Measurements from ENCODE around the gene MYO7A.

MYO7A gene

GRCh38 chr11:77119531-77119936, 8.5 kb upstream of the MYO7A start:
- Histone ChIP-seq H3K27ac (ENCODE audit: low read depth, low read length) (no peak overlapping the region), H3K27me3 (ENCODE audit: control insufficient read depth in 5 of 5, insufficient read depth in 4 of 5, low read length in 5 of 5) (no peaks in the 10 kb centered on the region), H3K4me1 (ENCODE audit: control insufficient read depth in 5 of 5, insufficient read depth in 5 of 5, low read length in 5 of 5) (peaks cover 0 to 2% (median 0%) of the 10 kb centered on the region in 5 donors), H3K9me3 (ENCODE audit: control insufficient read depth in 5 of 5, low read length in 5 of 5) (no peaks in the 10 kb centered on the region), H3K9ac (ENCODE audit: low read length in 5 of 5) (no peak overlapping the region), H3K36me3 (ENCODE audit: control insufficient read depth in 5 of 5, insufficient read depth in 5 of 5, low read length in 5 of 5) (peaks cover 0 to 42% (median 24%) of the 10 kb centered on the region in 5 donors), H3K4me3 (ENCODE audit: low read depth in 1 of 5, low read length in 5 of 5) (no peak overlapping the region)

- Histone ChIP-seq H3K4me1 (ENCODE audit: control insufficient read depth in 5 of 5, insufficient read depth in 5 of 5, low read length in 5 of 5) (peaks cover 0 to 9% (median 0%) of the 10 kb centered on the region in 5 donors), H3K9ac (ENCODE audit: low read length in 5 of 5) (no peak overlapping the region), H3K27ac (ENCODE audit: low read depth, low read length) (no peak overlapping the region), H3K36me3 (ENCODE audit: control insufficient read depth in 5 of 5, insufficient read depth in 5 of 5, low read length in 5 of 5) (peaks cover 0 to 42% (median 24%) of the 10 kb centered on the region in 5 donors), H3K9me3 (ENCODE audit: control insufficient read depth in 5 of 5, low read length in 5 of 5) (no peaks in the 10 kb centered on the region), H3K4me3 (ENCODE audit: low read depth in 1 of 5, low read length in 5 of 5) (no peak overlapping the region), H3K27me3 (ENCODE audit: control insufficient read depth in 5 of 5, insufficient read depth in 4 of 5, low read length in 5 of 5) (no peaks in the 10 kb centered on the region)
Measured at GRCh38 chr11:77120571-77120970, 7.5 kb upstream of the MYO7A start.

GRCh38 chr11:77121096-77121640, 6.9 kb upstream of the MYO7A start:
- peaks cover 0 to 42% (median 24%) of the 10 kb centered on the region in 5 donors for H3K36me3 ChIP-seq (ENCODE audit: control insufficient read depth in 5 of 5, insufficient read depth in 5 of 5, low read length in 5 of 5)
- H3K4me1 ChIP-seq (ENCODE audit: control insufficient read depth in 5 of 5, insufficient read depth in 5 of 5, low read length in 5 of 5): peaks cover 0 to 9% (median 0%) of the 10 kb centered on the region in 5 donors
- no peaks in the 10 kb centered on the region for H3K27me3 ChIP-seq (ENCODE audit: control insufficient read depth in 5 of 5, insufficient read depth in 4 of 5, low read length in 5 of 5)
- H3K4me3 ChIP-seq (ENCODE audit: low read depth in 1 of 5, low read length in 5 of 5): no peak overlapping the region
- no peaks in the 10 kb centered on the region for H3K9me3 ChIP-seq (ENCODE audit: control insufficient read depth in 5 of 5, low read length in 5 of 5)
- H3K27ac ChIP-seq (ENCODE audit: low read depth, low read length): no peak overlapping the region
- no peak overlapping the region for H3K9ac ChIP-seq (ENCODE audit: low read length in 5 of 5)

- Histone ChIP-seq H3K4me3 (ENCODE audit: low read depth in 1 of 5, low read length in 5 of 5) (no peak overlapping the region), H3K9me3 (ENCODE audit: control insufficient read depth in 5 of 5, low read length in 5 of 5) (no peaks in the 10 kb centered on the region), H3K27me3 (ENCODE audit: control insufficient read depth in 5 of 5, insufficient read depth in 4 of 5, low read length in 5 of 5) (peaks cover 0 to 3% (median 2%) of the 10 kb centered on the region in 5 donors), H3K9ac (ENCODE audit: low read length in 5 of 5) (no peak overlapping the region), H3K36me3 (ENCODE audit: control insufficient read depth in 5 of 5, insufficient read depth in 5 of 5, low read length in 5 of 5) (peaks cover 0 to 42% (median 24%) of the 10 kb centered on the region in 5 donors), H3K27ac (ENCODE audit: low read depth, low read length) (no peak overlapping the region), H3K4me1 (ENCODE audit: control insufficient read depth in 5 of 5, insufficient read depth in 5 of 5, low read length in 5 of 5) (peaks cover 0 to 11% (median 4%) of the 10 kb centered on the region in 5 donors)
Measured at GRCh38 chr11:77121876-77122575, 6.0 kb upstream of the MYO7A start.

- Histone ChIP-seq H3K27ac (ENCODE audit: low read depth, low read length) (no peak overlapping the region), H3K27me3 (ENCODE audit: control insufficient read depth in 5 of 5, insufficient read depth in 4 of 5, low read length in 5 of 5) (peaks cover 0 to 3% (median 3%) of the 10 kb centered on the region in 5 donors), H3K9me3 (ENCODE audit: control insufficient read depth in 5 of 5, low read length in 5 of 5) (no peaks in the 10 kb centered on the region), H3K4me1 (ENCODE audit: control insufficient read depth in 5 of 5, insufficient read depth in 5 of 5, low read length in 5 of 5) (peaks cover 2 to 18% (median 10%) of the 10 kb centered on the region in 5 donors), H3K9ac (ENCODE audit: low read length in 5 of 5) (no peak overlapping the region), H3K4me3 (ENCODE audit: low read depth in 1 of 5, low read length in 5 of 5) (no peak overlapping the region), H3K36me3 (ENCODE audit: control insufficient read depth in 5 of 5, insufficient read depth in 5 of 5, low read length in 5 of 5) (peaks cover 0 to 42% (median 24%) of the 10 kb centered on the region in 5 donors)
Measured at GRCh38 chr11:77122576-77123212, 5.4 kb upstream of the MYO7A start.

- no peak overlapping the region for H3K4me3 ChIP-seq (ENCODE audit: low read depth in 1 of 5, low read length in 5 of 5)
- no peaks in the 10 kb centered on the region for H3K9me3 ChIP-seq (ENCODE audit: control insufficient read depth in 5 of 5, low read length in 5 of 5)
- no peak overlapping the region for H3K9ac ChIP-seq (ENCODE audit: low read length in 5 of 5)
- peaks cover 0 to 35% (median 19%) of the 10 kb centered on the region in 5 donors for H3K36me3 ChIP-seq (ENCODE audit: control insufficient read depth in 5 of 5, insufficient read depth in 5 of 5, low read length in 5 of 5)
- peaks cover 2 to 26% (median 19%) of the 10 kb centered on the region in 5 donors for H3K4me1 ChIP-seq (ENCODE audit: control insufficient read depth in 5 of 5, insufficient read depth in 5 of 5, low read length in 5 of 5)
- no peak overlapping the region for H3K27ac ChIP-seq (ENCODE audit: low read depth, low read length)
- peaks cover 0 to 7% (median 3%) of the 10 kb centered on the region in 5 donors for H3K27me3 ChIP-seq (ENCODE audit: control insufficient read depth in 5 of 5, insufficient read depth in 4 of 5, low read length in 5 of 5)
Measured at GRCh38 chr11:77123591-77123990, 4.5 kb upstream of the MYO7A start.

GRCh38 chr11:77124041-77124440, 4.0 kb upstream of the MYO7A start:
- Histone ChIP-seq H3K4me1 (ENCODE audit: control insufficient read depth in 5 of 5, insufficient read depth in 5 of 5, low read length in 5 of 5) (peaks cover 2 to 26% (median 19%) of the 10 kb centered on the region in 5 donors), H3K4me3 (ENCODE audit: low read depth in 1 of 5, low read length in 5 of 5) (no peak overlapping the region), H3K9ac (ENCODE audit: low read length in 5 of 5) (no peak overlapping the region), H3K27me3 (ENCODE audit: control insufficient read depth in 5 of 5, insufficient read depth in 4 of 5, low read length in 5 of 5) (peaks cover 0 to 7% (median 3%) of the 10 kb centered on the region in 5 donors), H3K9me3 (ENCODE audit: control insufficient read depth in 5 of 5, low read length in 5 of 5) (no peaks in the 10 kb centered on the region), H3K27ac (ENCODE audit: low read depth, low read length) (no peak overlapping the region), H3K36me3 (ENCODE audit: control insufficient read depth in 5 of 5, insufficient read depth in 5 of 5, low read length in 5 of 5) (peaks cover 0 to 31% (median 17%) of the 10 kb centered on the region in 5 donors)

GRCh38 chr11:77124488-77124887, 3.6 kb upstream of the MYO7A start:
- Histone ChIP-seq H3K27me3 (ENCODE audit: control insufficient read depth in 5 of 5, insufficient read depth in 4 of 5, low read length in 5 of 5) (peaks cover 0 to 7% (median 3%) of the 10 kb centered on the region in 5 donors), H3K36me3 (ENCODE audit: control insufficient read depth in 5 of 5, insufficient read depth in 5 of 5, low read length in 5 of 5) (peaks cover 0 to 31% (median 17%) of the 10 kb centered on the region in 5 donors), H3K4me1 (ENCODE audit: control insufficient read depth in 5 of 5, insufficient read depth in 5 of 5, low read length in 5 of 5) (peaks cover 2 to 28% (median 24%) of the 10 kb centered on the region in 5 donors), H3K4me3 (ENCODE audit: low read depth in 1 of 5, low read length in 5 of 5) (no peak overlapping the region), H3K9ac (ENCODE audit: low read length in 5 of 5) (no peak overlapping the region), H3K27ac (ENCODE audit: low read depth, low read length) (no peak overlapping the region), H3K9me3 (ENCODE audit: control insufficient read depth in 5 of 5, low read length in 5 of 5) (no peaks in the 10 kb centered on the region)

GRCh38 chr11:77125191-77125590, 2.9 kb upstream of the MYO7A start:
- Histone ChIP-seq H3K27me3 (ENCODE audit: control insufficient read depth in 5 of 5, insufficient read depth in 4 of 5, low read length in 5 of 5) (peaks cover 0 to 7% (median 3%) of the 10 kb centered on the region in 5 donors), H3K4me3 (ENCODE audit: low read depth in 1 of 5, low read length in 5 of 5) (no peak overlapping the region), H3K4me1 (ENCODE audit: control insufficient read depth in 5 of 5, insufficient read depth in 5 of 5, low read length in 5 of 5) (peaks cover 2 to 34% (median 28%) of the 10 kb centered on the region in 5 donors), H3K36me3 (ENCODE audit: control insufficient read depth in 5 of 5, insufficient read depth in 5 of 5, low read length in 5 of 5) (peaks cover 0 to 31% (median 14%) of the 10 kb centered on the region in 5 donors), H3K9ac (ENCODE audit: low read length in 5 of 5) (no peak overlapping the region), H3K9me3 (ENCODE audit: control insufficient read depth in 5 of 5, low read length in 5 of 5) (no peaks in the 10 kb centered on the region), H3K27ac (ENCODE audit: low read depth, low read length) (no peak overlapping the region)

GRCh38 chr11:77125695-77126094, 2.4 kb upstream of the MYO7A start:
- Histone ChIP-seq H3K9me3 (ENCODE audit: control insufficient read depth in 5 of 5, low read length in 5 of 5) (no peaks in the 10 kb centered on the region), H3K4me1 (ENCODE audit: control insufficient read depth in 5 of 5, insufficient read depth in 5 of 5, low read length in 5 of 5) (peaks cover 5 to 39% (median 33%) of the 10 kb centered on the region in 5 donors), H3K4me3 (ENCODE audit: low read depth in 1 of 5, low read length in 5 of 5) (no peak overlapping the region), H3K27me3 (ENCODE audit: control insufficient read depth in 5 of 5, insufficient read depth in 4 of 5, low read length in 5 of 5) (peaks cover 0 to 7% (median 3%) of the 10 kb centered on the region in 5 donors), H3K27ac (ENCODE audit: low read depth, low read length) (no peak overlapping the region), H3K36me3 (ENCODE audit: control insufficient read depth in 5 of 5, insufficient read depth in 5 of 5, low read length in 5 of 5) (peaks cover 0 to 29% (median 12%) of the 10 kb centered on the region in 5 donors), H3K9ac (ENCODE audit: low read length in 5 of 5) (no peak overlapping the region)
